Liver (tissue), 9 donors: Measurements from ENCODE around the gene ASXL1. TPM values are rescaled to one million over a fixed set of nuclear protein-coding genes. Genes with fewer than 3 reads are reported as not detected.

Source experiments
- DNase-seq: peaks from one replicate; pipeline ENCODE4 v3.0.0-alpha.2; 2017; ENCODE audit warnings: low spot score
- H3K27ac ChIP-seq, 2 donors: one replicate each; pipeline ENCODE4 v1.7.0; 2013; ENCODE audit warnings: inconsistent platforms in 2 of 2, low read length in 2 of 2, control low read depth in 1 of 2, low read depth in 1 of 2, mild to moderate bottlenecking in 1 of 2
- H3K27me3 ChIP-seq, 4 donors: one replicate each; pipeline versions ENCODE4 v1.6.1 to v1.7.0; 2013; ENCODE audit warnings: low read length in 3 of 4, inconsistent platforms in 1 of 4, mild to moderate bottlenecking in 1 of 4, moderate library complexity in 1 of 4; ENCODE audit not compliant: control insufficient read depth in 4 of 4, insufficient read depth in 4 of 4
- H3K36me3 ChIP-seq, 4 donors: one replicate each; pipeline versions ENCODE4 v1.6.1 to v1.7.0; 2013; ENCODE audit warnings: low read length in 3 of 4, mild to moderate bottlenecking in 3 of 4, low read depth in 1 of 4, moderate library complexity in 1 of 4; ENCODE audit not compliant: control insufficient read depth in 4 of 4, insufficient read depth in 3 of 4
- H3K4me1 ChIP-seq, 4 donors: one replicate each; pipeline versions ENCODE4 v1.6.1 to v1.7.0; 2013; ENCODE audit warnings: low read length in 3 of 4, mild to moderate bottlenecking in 3 of 4, moderate library complexity in 1 of 4; ENCODE audit not compliant: control insufficient read depth in 4 of 4, insufficient read depth in 4 of 4
- H3K4me3 ChIP-seq, 3 donors: one replicate each; pipeline versions ENCODE4 v1.6.1 to v1.7.0; 2013; ENCODE audit warnings: low read length in 3 of 3, control low read depth in 1 of 3, low read depth in 1 of 3, mild to moderate bottlenecking in 1 of 3
- H3K9ac ChIP-seq, 2 donors: one replicate each; pipeline ENCODE4 v1.7.0; 2013; ENCODE audit warnings: low read length in 2 of 2, mild to moderate bottlenecking in 2 of 2, moderate library complexity in 2 of 2, control low read depth in 1 of 2, low read depth in 1 of 2
- H3K9me3 ChIP-seq, 4 donors: one replicate each; pipeline versions ENCODE4 v1.6.1 to v1.7.0; 2013; ENCODE audit warnings: low read length in 3 of 4; ENCODE audit not compliant: control insufficient read depth in 4 of 4
- ATF3 ChIP-seq: IDR thresholded peaks from 2 replicates; pipeline ENCODE4 v1.6.1; 2016; ENCODE audit warnings: antibody characterized with exemption
- EGR1 ChIP-seq, 2 donors: IDR thresholded peaks; 2 replicates each; pipeline ENCODE4 v1.6.1; 2016 to 2018; ENCODE audit warnings: antibody characterized with exemption in 2 of 2, low read depth in 2 of 2
- GABPA ChIP-seq, 2 donors: IDR thresholded peaks in 1 of 2; conservative IDR thresholded peaks in 1 of 2; 2 replicates each; pipeline ENCODE4 v1.6.1; 2016; ENCODE audit warnings: antibody characterized with exemption in 2 of 2, mild to moderate bottlenecking in 1 of 2, moderate library complexity in 1 of 2
- HNF4A ChIP-seq, 2 donors: conservative IDR thresholded peaks; 2 replicates each; pipeline ENCODE4 v1.6.1; 2016; ENCODE audit warnings: antibody characterized with exemption in 2 of 2, mild to moderate bottlenecking in 2 of 2
- HNF4G ChIP-seq: IDR thresholded peaks from 2 replicates; pipeline ENCODE4 v1.6.1; 2016; ENCODE audit warnings: antibody characterized with exemption
- NR2F2 ChIP-seq: IDR thresholded peaks from 2 replicates; pipeline ENCODE4 v1.6.1; 2016; ENCODE audit warnings: antibody characterized with exemption
- RAD21 ChIP-seq, 2 donors: IDR thresholded peaks; 2 replicates each; pipeline ENCODE4 v1.6.1; 2016; ENCODE audit warnings: antibody characterized with exemption in 2 of 2, mild to moderate bottlenecking in 2 of 2
- REST ChIP-seq: IDR thresholded peaks from 2 replicates; pipeline ENCODE4 v1.6.1; 2016; ENCODE audit warnings: antibody characterized with exemption, mild to moderate bottlenecking
- RXRA ChIP-seq, 2 donors: IDR thresholded peaks; 2 replicates each; pipeline ENCODE4 v1.6.1; 2017 to 2018; ENCODE audit warnings: antibody characterized with exemption in 2 of 2, mild to moderate bottlenecking in 1 of 2
- SP1 ChIP-seq: IDR thresholded peaks from 2 replicates; pipeline ENCODE4 v1.6.1; 2018; ENCODE audit warnings: antibody characterized with exemption, mild to moderate bottlenecking
- YY1 ChIP-seq: IDR thresholded peaks from 2 replicates; pipeline ENCODE4 v1.6.1; 2016; ENCODE audit warnings: antibody characterized with exemption, mild to moderate bottlenecking
- WGBS: extraction: QIAGEN DNeasy Blood & Tissue Kit; methylation state at CpG from one replicate; pipeline ENCODE4 v1.1.7; 2013; 5-methylcytosine and 5-hydroxymethylcytosine counted together
- polyA plus RNA-seq, 2 donors: library from polyadenylated mRNA; stranded (reverse) in 1 of 2; unstranded in 1 of 2; fragments of 200-250 nt in 1 of 2; fragments of >200 nt in 1 of 2; fragmentation: Nextera tagmentation in 1 of 2; extraction: Ambion mirVana in 1 of 2; gene quantifications; one replicate each; pipeline versions ENCODE4 v1.2.1 to v1.2.3, GENCODE V29; 2013 to 2015
- total RNA-seq, 2 donors: library from RNA; depleted of rRNA; stranded (reverse); fragments of >200 nt; gene quantifications; one replicate each; pipeline ENCODE4 v1.2.3, GENCODE V29; 2014
- TF ChIP-seq, protein P1 (sequence below): fragments of 150-350 bp; IDR thresholded peaks from 2 replicates; pipeline ENCODE4 v1.5.1; 2017; ENCODE audit warnings: improper control_type of control experiment, low read depth, low read length; ENCODE audit not compliant: missing input control
- donor health status: healthy.
- donor health status: healthy.
- donor health status: healthy.
- donor health status: healthy.
- donor health status: healthy.

The ASXL1 gene
- total and polyA plus RNA-seq, 4 donors = 13.4 to 61.3 (median 24.5) TPM

DNA sequence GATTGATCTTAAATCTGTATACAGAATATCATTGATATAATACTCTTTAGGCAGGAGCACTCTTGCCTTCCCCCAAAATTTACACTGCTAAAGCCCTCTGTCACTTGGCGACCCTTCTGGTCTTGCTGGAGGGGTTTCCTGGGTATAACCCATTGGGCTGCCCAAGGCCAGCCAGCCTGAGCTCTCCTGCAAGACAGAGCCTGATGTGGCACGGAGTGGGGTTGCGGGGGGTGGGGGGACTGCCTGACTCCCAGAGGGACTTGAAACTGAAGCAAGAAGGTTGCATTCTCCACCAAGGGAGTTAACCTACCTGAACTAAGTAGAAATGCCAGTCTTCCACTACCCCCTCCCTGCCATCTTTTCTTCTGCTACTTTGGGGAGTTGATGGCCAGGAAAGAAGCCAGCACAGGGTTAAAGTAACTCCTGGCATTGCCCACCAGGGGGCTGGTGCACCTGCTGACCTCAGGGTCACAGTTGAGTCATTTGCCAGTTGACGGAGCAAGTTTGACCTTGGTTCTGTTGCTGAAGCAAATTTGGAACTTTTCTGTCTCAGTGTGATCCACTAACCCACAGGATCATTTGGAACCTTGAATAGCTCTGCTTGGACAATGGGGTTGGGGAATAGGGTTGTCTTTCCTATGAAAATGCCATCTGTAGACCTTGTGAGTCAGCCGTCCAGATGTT lies 79.4 kb downstream of the ASXL1 start:
- no peak overlapping the region for H3K9ac ChIP-seq
- TF ChIP-seq NR2F2 (peak; percentile 87), ATF3 (no peak), EGR1 (IDR thresholded peaks at IDR 0.05; ENCODE audit: low read depth in 2 of 2) (no peak), RXRA (IDR thresholded peaks at IDR 0.05) (peak in 1 of 2 donors; percentile 63), HNF4A (conservative IDR thresholded peaks at IDR 0.05) (peak; percentile 25 to 79), YY1 (no peak), REST (no peak), RAD21 (IDR thresholded peaks at IDR 0.05) (peak in 1 of 2 donors; percentile 54), GABPA (IDR thresholded peaks at IDR 0.05 in 1 of 2, conservative IDR thresholded peaks at IDR 0.05 in 1 of 2) (no peak), HNF4G (peak; percentile 29)
- TF ChIP-seq, protein P1, sequence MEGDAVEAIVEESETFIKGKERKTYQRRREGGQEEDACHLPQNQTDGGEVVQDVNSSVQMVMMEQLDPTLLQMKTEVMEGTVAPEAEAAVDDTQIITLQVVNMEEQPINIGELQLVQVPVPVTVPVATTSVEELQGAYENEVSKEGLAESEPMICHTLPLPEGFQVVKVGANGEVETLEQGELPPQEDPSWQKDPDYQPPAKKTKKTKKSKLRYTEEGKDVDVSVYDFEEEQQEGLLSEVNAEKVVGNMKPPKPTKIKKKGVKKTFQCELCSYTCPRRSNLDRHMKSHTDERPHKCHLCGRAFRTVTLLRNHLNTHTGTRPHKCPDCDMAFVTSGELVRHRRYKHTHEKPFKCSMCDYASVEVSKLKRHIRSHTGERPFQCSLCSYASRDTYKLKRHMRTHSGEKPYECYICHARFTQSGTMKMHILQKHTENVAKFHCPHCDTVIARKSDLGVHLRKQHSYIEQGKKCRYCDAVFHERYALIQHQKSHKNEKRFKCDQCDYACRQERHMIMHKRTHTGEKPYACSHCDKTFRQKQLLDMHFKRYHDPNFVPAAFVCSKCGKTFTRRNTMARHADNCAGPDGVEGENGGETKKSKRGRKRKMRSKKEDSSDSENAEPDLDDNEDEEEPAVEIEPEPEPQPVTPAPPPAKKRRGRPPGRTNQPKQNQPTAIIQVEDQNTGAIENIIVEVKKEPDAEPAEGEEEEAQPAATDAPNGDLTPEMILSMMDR = peak; percentile 24
- no peaks in the 10 kb centered on the region for H3K9me3 ChIP-seq
- 78% methylated on average over 5 of the region's 5 CpGs for WGBS
- H3K27me3 ChIP-seq = no peaks in the 10 kb centered on the region
- H3K4me3 ChIP-seq = no peak overlapping the region
- peaks cover 4 to 42% (median 26%) of the 10 kb centered on the region in 4 donors for H3K4me1 ChIP-seq
- H3K36me3 ChIP-seq = peaks cover 3 to 54% (median 44%) of the 10 kb centered on the region in 4 donors
- peak; percentile 34 for DNase-seq
- H3K27ac ChIP-seq = no peak overlapping the region

GRCh38 chr20:32438331-32438858 lies 80.3 kb downstream of the ASXL1 start:
- WGBS = 60% methylated on average over 8 of the region's 8 CpGs
- H3K4me3 ChIP-seq = no peak overlapping the region
- peaks cover 4 to 42% (median 26%) of the 10 kb centered on the region in 4 donors for H3K4me1 ChIP-seq
- H3K27ac ChIP-seq = no peak overlapping the region
- H3K9me3 ChIP-seq = no peaks in the 10 kb centered on the region
- DNase-seq = peak; percentile 27
- peak; percentile 64 to 75 for TF ChIP-seq HNF4A (conservative IDR thresholded peaks at IDR 0.05)
- TF ChIP-seq ATF3 = no peak
- TF ChIP-seq RXRA (IDR thresholded peaks at IDR 0.05) = no peak
- no peak for TF ChIP-seq SP1
- no peaks in the 10 kb centered on the region for H3K27me3 ChIP-seq
- H3K36me3 ChIP-seq = peaks cover 3 to 46% (median 37%) of the 10 kb centered on the region in 4 donors
- H3K9ac ChIP-seq = no peak overlapping the region
